Activated CD8-positive, alpha-beta memory T cell treated with anti-CD3 and anti-CD28 coated beads, Interleukin-2, amount 50 U/mL, for 48 hours (primary cell): ENCODE results near the gene DGCR2.
"Not testable (repeated sequence)": the region's sequence is repeated elsewhere in the genome, so short reads cannot be mapped to it uniquely, and the experiment has no call there.

Experiments used
- DNase-seq: peaks from one replicate; pipeline ENCODE4 v3.0.0-alpha.2; 2020

DGCR2 gene

DNA sequence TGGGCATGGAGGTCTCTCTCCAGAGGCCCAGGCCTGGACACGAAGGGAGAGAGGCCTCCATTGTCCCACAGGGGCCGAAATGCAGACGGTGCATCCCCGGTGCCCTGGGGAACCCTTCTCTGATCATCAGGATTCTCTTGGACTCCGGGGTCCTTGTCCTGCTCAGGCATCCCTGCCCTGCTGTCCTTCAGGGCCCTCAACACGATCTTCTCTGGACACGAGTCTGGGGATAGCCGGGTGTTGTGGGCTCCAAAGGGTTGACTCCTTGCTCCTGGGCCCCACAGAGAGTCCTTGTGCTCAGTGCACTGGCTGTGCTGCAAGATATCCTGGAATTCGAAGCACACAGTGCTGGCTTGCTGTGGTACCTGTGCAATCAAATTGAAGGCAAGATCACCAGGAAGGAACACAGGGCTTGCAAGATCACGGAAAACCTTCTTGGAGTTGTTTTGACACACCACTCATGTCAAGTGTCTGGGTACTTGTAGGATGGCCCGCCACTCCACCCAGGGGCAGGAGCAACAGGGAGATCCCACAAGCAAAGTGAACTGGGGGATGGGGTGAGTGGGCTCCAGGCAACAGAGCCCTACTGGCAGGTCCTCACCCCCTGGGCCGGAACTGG lies 124.8 kb downstream of the DGCR2 start:
- no peak for DNase-seq

DNA sequence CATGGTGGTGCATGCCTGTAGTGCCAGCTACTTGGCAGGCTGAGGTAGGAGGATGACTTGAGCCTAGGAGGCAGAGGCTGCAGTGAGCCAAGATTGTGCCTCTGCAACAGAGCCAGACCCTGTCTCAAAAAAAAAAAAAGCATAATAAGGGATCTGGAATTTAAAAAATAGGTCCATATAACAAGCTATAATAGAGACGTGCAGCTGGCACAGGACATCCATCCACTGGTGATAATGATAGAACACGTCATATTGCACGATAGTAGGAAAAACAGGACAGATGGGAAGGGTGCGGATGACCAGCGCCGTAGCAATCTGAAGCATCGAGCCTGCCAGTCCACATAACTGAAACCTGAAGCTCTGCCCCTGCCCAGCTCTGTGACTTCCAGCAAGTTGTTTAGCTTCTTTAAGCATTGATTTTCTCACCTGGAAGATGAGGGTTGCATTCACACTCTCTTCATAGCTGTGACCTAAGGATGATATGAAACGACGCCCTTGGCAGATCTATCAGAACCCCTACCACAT lies 125.8 kb downstream of the DGCR2 start:
- DNase-seq, result no peak

DNA sequence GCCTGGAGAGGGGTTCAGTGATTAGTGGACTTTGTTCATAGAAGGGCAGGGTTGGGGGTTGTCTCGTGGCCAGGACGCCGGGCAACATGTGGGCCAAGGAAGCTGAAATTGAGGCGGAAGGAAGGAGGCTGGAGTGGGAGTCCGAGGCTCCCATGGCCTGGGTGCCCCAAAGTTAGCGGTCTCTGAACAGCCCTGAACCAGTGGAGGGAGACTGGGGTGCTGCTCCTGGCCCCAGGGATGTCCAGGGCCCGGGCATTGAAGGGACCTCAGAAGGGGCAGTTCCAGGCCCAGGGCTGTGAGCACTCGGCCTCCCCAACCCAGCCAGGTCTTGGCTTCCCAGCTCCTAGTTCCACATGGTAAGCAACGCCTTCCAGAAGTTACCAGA lies 126.9 kb downstream of the DGCR2 start:
- DNase-seq, result no peak

DNA sequence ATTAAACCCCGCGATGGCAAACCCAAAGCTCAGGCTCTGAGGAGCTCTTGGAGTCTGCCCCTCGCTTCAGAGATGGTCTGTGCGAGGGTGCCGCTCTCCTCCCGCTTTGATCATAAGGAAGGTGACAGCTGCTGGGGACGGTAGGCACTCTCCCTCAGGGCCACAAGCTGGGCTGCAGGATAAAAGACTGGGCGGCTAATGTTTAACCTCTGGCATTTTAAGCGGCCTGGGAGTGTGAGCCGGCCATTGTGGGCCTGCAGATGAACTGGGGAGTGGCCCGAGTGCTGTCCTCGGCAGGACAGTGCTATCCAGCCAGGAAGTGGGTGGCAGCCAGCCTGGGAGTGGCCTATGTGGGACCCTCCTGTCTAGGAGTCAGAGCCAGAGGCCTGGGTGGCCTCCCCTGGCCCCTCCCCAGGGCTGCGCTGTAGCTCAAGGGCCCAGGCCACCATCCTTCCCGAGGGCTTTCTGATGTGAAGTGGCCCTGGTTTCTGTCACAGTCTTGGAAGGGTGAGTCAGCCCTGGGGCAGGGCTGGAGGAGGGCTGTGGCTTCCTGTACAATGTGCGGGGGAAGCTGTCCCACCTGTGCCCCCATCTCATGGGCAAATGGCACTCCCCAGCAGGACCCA lies 127.4 kb downstream of the DGCR2 start:
- DNase-seq, result no peak

DNA sequence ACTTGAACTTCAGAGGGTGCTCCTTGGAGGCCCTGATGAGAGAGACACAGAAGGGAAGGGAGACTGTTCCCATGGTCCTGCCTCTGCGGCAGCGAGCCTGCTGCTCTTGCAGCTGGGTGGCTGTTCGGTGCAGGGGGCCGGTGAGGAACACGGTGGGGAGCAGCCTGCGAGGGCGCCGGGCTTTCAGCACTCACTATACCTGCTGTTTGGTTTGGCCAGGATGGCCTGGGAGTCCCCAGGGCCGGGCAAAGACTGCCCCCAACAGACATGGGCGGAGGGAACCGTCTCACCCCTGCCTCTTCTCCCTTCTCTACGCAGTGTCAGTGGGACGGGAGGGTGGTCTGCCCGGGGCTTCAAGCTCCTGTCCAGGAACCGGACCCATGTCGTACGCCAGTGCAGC lies 128.2 kb downstream of the DGCR2 start:
- DNase-seq, result no peak

DNA sequence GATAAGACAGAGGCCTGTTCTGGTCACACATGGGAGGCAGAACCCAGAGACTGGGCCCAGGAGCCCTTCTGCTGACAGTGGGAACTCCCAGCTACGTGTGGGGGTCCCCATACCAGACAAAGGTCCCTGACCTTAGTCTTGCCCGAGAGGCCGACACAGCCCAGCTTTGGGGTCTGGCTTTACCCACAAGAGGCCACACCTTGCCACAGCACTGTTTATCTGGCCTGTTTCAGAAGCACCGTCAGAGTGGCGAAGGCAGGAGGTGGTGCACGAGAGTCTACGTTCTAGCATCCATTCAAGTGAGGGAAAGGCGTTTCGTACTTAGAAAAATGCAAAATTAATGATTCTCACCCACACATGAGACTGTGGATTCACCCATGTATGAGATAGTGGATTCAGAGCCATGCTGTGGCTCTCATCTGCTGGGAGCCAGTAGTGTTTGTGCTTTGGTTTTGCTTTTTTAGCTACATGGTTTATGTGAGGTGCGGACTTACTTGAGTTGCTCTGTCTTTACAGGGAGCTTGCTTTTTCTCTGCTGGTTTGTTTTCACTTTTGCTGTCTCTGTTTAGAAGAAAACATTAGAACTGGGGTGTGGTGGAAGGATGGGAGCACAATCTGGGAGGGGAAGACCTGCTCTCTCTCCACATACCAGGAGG lies 129.5 kb downstream of the DGCR2 start:
- DNase-seq, result no peak

DNA sequence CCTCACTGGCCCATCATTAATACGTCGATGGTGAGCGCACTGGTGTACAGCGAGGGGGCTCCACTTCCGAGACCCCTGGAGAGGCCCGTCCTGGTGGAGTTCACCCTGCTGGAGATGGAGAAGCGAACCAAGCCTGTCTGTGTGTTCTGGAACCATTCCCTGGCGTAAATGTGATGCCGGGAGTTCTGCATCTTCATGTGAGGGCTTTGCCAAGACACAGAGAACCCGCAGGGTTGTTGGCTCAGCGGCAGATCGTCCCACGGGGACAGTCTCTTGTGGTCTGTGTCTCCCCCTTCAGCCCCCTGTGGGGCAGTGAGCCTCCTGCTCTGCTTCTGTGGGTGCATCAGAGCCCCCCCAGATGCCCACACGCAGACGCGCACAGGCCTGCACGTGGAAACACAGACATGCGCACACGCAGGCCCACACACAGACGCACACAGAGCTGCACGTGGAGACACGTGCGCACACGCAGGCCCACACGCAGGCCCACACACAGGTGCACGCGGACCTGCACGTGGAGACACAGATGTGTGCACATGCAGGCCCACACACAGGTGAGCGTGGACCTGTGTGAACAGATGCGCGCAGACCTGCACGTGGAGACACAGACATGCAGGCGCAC lies 130.3 kb downstream of the DGCR2 start:
- DNase-seq, result no peak

DNA sequence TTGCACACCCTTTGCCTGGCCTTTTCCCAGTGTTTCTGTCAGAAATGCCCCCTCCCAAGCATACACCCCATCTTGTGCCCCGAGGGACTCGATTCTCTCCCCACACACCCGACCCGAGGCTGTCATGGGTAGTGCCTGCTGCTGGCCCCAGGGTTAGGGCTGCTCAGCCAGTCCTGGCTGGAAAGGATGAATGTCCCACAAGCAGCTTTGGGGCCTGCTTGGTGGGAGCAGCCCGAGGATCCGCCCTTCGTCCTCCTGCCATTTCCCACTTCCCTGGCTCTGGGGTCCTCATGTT lies 131.1 kb downstream of the DGCR2 start:
- DNase-seq, result no peak

DNA sequence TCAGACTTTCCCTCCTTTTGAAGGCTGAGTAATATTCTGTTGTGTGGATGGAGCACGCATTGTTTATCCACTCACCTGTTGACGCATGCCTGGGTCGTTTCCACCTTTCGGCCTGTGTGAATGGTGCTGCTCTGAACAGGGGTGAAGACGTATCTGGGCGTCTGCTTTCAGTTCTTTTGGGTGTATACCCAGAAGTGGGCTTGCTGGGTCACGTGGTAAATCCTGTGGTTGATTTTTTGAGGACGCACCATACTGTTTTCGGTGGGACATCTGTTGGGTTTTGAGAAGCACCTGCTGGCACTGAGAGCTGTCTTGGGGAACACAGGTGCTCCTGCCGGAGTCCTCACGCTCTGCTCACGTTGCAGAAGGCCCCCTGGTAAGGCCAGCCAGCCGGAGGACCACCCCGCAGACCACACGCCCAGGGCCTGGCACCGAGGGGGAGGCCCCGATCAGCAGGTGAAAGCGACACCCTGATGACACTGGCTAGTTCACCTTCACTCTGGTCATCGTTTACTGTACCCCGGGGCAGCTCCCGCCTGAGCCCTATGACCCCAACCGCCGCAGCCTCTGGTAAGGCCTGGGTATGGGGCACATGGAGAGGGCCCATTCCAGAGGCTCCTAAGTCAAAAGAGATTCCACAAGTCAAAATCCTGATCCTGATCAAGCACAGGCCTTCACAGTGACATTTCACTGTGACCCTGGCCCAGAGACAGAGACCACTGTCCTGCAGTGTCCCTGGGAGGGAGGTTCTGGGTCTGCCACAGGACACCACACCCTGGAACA lies 131.7 kb downstream of the DGCR2 start:
- no peak for DNase-seq

DNA sequence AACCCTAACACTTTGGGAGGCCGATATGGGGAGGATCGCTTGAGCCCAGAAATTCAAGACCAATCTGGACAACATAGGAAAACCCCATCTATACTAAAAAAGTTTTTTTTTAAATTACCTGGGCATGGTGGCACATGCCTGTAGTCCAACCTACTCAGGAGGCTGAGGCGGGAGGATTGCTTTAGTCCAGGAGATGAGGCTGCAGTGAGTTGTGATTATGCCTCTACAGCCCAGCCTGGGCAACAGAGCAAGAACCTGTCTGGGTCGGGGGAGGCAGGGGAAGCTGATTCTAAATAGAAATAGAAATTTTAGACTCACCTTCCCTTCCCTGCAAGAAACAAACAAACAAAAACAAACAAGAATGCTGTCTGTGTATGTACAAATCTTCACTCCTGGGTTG lies 133.3 kb downstream of the DGCR2 start:
- DNase-seq, result no peak

DNA sequence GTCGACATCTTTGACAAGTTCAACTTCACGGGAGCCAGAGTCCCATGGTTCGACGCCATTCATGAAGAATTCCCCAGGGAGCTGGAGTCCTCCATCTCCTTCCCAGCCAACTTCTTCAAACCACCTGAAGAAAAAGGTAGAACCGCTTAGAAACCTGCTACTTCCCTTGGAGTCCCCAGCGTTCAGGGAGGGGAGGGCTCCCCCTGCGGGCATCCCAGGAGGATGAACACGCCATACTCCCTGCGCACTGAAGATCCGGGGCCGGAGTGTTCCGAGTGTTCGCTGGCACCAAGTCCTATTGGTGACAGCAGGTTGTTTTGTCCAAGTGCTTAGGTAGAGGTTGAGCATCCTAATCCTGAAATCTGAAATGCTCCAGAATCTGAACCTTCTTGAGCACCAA lies 134.4 kb downstream of the DGCR2 start:
- no peak for DNase-seq

DNA sequence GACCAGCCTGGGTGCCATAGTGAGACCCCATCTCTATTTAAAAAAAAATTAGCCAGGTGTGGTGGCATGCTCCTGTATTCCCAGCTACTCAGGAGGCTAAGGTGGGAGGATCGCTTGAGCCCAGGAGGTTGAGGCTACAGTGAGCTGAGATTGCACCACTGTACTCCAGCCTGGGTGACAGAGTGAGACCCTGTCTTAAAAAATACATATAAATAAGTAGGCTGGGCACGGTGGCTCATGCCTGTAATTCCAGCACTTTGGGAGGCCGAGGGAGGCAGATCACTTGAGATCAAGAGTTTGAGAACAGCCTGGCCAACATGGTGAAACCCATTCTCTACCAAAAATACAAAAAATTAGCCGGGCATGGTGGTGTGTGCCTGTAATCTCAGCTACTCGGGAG lies 135.1 kb downstream of the DGCR2 start:
- not testable (repeated sequence) for DNase-seq
